ENCODE data around the gene EPB41L4A.
"Not testable (repeated sequence)": the region's sequence is repeated elsewhere in the genome, so short reads cannot be mapped to it uniquely, and the experiment has no call there.

Gene EPB41L4A

DNA sequence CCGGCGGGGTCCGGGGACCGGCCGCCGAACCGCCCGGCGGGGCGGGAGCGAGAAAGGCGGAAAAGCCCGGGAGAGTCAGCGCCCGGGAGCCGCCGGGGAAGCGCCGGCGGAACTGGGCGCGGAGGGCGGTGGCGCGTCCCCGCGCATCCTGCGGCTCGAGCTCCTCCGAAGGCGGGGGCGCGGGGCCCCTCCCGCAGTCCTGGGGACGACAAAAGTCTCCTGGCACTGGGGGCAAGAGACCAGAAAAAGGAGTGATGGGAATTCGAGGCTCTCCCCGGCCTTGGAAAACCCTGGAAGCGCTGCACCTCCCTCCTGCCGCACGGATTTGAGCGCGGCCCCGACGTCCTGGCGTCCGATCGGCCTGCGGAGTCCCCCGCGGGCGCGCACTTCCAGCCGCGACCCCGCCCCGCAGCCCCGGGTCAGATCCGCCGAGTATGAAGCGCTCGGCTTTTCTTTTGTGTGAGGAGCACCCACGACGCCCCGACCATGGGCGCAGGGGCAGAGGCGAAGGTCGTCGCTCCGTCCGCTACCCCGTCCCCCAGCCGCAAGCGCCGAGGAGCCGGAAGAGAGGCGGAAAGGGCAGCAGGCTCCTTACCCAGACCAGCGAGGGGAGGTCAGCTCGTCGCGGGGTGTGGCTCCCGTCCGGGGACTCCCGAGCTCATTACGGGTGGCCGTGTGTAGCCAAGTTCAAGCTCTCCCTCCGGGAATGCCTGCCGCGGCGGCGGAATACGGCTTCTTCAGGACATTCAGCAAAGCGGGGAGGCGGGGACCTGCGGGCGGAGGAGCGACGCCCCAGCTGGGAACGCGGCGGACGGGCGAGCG lies at the start of gene EPB41L4A:
TSS of gene EPB41L4A (minus strand) at position 114 of the 822 bp plus-strand sequence. CDS start 238 bp downstream, outside the sequence.
- DNase-seq (ENCODE audit: low spot score): no peak

GRCh38 chr5:112467485-112467884 lies 48.4 kb upstream of the EPB41L4A start:
- DNase-seq (ENCODE audit: low spot score): no peak

GRCh38 chr5:112466261-112466660 lies 47.2 kb upstream of the EPB41L4A start:
- not testable (repeated sequence) for DNase-seq (ENCODE audit: low spot score)

- not testable (repeated sequence) for DNase-seq (ENCODE audit: low spot score)
Measured at GRCh38 chr5:112447187-112447760, 28.2 kb upstream of the EPB41L4A start.

DNA sequence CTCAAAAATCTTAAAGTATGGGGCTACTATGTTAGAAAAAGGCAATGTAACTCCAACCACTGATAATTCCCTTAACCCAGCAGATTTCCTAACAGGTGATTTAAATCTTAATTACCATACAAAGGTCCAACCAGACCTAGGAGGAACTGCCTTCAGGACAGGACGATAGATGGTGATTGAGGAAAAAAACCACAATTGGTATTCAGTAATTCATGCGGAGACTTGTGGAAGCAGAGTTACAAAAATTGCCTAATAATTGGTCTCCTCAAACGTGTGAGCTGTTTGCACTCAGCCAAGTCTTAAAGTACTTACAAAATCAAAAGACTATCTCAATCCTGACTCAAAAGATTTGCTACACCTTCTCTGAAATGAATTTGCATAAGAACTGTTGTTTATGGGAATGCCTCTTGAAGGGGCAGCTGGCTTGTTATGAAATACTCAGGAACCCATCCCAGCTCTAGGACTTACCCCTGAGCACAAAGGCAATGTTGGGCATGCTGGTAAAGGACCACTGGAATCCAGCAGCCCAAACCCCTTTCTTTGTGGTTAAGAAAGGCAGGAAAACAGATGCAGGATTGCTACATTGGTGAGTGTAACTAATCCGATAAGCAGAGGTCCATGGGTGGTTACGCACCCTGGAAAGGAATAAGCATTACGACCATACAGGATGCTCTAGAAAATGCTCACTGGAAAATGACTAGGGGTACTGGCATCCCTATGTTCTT lies 26.7 kb upstream of the EPB41L4A start:
- no peak for DNase-seq (ENCODE audit: low spot score)

GRCh38 chr5:112443932-112444331 lies 24.9 kb upstream of the EPB41L4A start:
- not testable (repeated sequence) for DNase-seq (ENCODE audit: low spot score)

DNA sequence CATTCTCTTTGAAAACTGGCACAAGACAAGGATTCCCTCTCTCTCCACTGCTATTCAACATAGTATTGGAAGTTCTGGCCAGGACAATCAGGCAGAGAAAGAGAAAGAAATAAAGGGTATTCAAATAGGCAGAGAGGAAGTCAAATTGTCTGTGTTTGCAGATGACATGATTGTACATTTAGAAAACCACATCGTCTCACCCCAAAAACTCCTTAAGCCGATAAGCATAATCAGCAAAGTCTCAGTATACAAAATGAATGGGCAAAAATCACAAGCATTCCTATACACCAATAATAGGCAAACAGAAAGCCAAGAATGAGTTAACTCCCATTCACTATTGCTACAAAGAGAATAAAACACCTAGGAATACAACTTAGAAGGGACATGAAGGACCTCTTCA lies 21.0 kb upstream of the EPB41L4A start:
- no peak for DNase-seq (ENCODE audit: low spot score)

GRCh38 chr5:112436144-112436543 lies 17.1 kb upstream of the EPB41L4A start:
- DNase-seq (ENCODE audit: low spot score): no peak

GRCh38 chr5:112434641-112435040 lies 15.6 kb upstream of the EPB41L4A start:
- DNase-seq (ENCODE audit: low spot score): no peak

DNA sequence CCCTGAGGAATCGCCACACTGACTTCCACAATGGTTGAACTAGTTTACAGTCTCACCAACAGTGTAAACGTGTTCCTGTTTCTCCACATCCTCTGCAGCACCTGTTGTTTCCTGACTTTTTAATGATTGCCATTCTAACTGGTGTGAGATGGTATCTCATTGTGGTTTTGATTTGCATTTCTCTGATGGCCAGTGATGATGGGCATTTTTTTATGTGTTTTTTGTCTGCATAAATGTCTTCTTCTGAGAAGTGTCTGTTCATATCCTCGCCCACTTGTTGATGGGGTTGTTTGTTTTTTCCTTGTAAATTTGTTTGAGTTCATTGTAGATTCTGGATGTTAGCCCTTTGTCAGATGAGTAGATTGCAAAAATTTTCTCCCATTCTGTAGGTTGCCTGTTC lies 7.1 kb upstream of the EPB41L4A start:
- DNase-seq (ENCODE audit: low spot score): not testable (repeated sequence)

DNA sequence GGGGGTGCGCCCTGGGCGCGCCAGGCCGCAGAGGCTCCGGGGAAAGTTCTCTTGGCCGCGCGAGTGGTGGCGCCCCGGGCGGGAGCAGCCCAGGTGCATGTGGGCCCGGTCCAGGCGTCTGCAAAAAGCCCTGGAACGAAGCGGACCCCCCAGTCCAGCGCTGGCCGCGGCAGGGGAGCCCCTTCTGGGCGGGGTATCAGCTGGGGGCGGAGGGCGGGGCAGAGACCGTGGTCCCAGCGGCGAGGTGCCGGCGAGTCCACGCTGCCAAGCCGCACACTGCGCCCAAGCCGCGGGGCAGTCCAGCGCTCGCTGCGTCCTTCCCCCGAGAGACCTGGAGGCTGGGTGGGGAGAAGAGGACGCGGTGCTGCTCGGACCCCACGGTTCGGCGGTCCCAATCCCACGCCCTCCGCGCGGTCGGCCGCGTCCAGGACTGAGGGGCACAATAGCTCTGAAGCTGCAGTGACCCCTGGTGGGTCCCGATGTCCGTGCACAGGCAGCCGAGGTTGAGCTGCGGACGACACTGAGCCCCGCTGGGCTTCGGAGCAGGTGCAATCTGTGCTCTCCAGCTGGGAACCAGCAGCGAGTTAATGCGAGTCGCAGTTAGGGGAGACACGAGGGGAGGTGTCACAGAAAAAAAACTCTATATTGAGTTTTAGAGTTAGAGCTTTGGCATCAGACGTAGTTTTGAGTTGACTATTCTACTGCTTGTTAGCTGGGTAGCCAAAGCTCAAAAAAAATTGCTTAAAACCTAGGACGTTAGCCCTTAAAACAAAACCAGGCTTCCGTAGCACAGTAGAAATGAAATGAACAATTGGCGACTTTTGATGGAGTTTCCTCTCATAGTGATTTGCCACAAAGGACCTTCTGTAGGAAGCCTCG lies 1.1 kb upstream of the EPB41L4A start:
- peak; percentile 28 for DNase-seq (ENCODE audit: low spot score)

- DNase-seq (ENCODE audit: low spot score): no peak
Measured at GRCh38 chr5:112418659-112419163, 366 bp downstream of the EPB41L4A start.

- DNase-seq (ENCODE audit: low spot score): peak; percentile 57
Measured at GRCh38 chr5:112417931-112418658, 982 bp downstream of the EPB41L4A start.

DNA sequence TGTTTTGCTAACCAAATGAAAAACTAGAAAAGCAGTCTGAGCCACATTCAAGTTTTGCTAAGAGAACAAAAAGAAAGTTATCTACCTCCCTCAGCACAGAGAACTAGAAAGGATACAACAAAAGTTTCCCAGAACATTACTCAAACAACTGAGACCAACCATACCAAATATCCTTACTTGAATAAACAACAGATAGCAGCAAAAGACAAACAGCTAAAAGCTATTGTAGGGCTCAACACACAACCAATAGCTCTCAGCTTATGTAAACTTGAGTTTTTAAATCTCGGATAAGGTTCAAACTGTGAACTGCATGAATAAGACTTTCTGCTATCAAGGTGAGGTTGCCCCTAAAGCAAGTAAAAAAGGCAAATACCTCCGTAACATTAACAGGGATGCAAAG lies 3.5 kb downstream of the EPB41L4A start:
- no peak for DNase-seq (ENCODE audit: low spot score)

- DNase-seq (ENCODE audit: low spot score): no peak
Measured at GRCh38 chr5:112413611-112414010, 5.5 kb downstream of the EPB41L4A start.

DNA sequence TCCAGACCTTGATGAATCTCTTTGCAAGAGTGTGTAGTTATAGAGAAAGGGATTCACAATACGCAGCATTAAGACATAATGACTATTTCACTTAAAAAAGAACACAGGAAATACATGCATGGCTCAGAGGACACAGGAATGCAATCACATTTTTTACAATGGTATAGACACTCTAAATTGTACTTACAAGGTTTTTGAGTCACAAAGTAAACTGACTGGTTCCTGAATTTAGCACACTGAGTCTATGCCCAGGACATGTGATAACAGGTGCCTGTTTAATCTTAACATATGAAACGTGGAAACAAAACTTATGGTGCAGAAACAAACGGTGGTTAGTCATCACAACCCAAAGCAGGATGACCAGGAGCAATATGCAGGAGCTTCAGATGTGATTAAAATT lies 6.7 kb downstream of the EPB41L4A start:
- no peak for DNase-seq (ENCODE audit: low spot score)

- no peak for DNase-seq (ENCODE audit: low spot score)
Measured at GRCh38 chr5:112411903-112412302, 7.2 kb downstream of the EPB41L4A start.

DNA sequence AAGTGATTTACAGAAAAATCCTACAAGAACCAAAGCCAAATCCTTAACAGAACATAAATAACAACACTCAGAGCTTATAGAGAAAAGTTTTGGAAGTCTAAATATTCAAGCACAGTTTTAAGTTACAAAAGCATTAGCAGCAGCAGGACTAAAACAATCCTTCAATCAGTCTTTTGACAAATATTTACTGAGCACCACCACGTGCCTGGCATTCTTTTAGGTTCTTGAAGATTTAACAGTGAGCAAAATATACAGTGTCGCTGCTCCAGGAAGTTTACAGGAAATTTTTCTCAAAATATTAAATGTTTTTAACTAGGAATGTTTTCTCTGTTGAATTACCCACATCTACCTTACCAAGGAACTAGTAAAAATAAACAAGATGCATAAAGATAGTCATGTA lies 11.4 kb downstream of the EPB41L4A start:
- DNase-seq (ENCODE audit: low spot score): no peak

DNA sequence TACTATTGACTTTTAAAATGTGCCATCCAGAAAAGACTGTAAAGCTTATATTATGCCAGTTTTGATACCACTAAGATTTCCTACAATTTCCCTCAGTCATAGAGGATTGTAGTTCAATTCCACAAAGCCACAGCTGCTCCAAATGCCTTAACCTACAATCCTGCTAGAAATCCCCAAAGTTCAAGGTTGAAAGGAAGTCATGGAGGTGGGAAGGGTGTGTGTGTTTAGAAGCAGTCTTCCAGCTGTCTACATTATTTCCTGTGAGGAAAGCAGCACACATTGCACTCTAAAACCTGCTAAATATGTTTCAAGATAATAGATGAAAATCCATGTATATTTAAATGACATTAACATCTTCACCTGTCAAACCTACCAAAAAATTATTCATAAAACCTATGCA lies 11.8 kb downstream of the EPB41L4A start:
- DNase-seq (ENCODE audit: low spot score): no peak

- DNase-seq (ENCODE audit: low spot score): no peak
Measured at GRCh38 chr5:112403069-112403468, 16.0 kb downstream of the EPB41L4A start.

DNA sequence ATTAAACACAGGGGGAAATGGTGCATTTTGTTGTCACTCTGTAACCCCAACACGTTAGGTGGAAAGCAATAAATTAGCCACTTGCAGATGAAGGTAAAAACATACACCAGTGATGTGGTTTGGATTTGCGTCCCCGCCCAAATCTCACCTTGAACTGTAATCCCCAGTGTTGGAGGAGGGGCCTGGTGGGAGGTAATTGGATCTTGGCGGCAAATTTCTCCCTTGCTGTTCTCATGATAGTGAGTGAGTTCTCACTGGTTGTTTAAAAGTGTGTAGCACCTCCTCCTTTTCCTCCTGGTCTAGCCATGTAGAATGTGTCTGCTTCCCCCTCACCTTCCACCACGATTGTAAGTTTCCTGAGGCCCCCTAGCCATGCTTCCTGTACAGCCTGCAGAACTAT lies 17.2 kb downstream of the EPB41L4A start:
- no peak for DNase-seq (ENCODE audit: low spot score)

All from CD4-positive, alpha-beta T cell treated with Interleukin-15 for 4 hours (primary cell).